ENCODE data around the gene ALDH1B1. TPM values are rescaled to one million over a fixed set of nuclear protein-coding genes. Genes with fewer than 3 reads are reported as not detected.

ALDH1B1 gene
- 10.5 and 10.7 TPM in 2 replicates for total RNA-seq
- long read RNA-seq, transcript ALDH1B1-201 (2 exons, 3,066 nt) = major isoform, 59 of 63 reads
- long read RNA-seq, partial matches to known transcripts = 0 of 63 reads
- long read RNA-seq, other reads (novel, unspliced or antisense) = 4 of 63 reads

- H3K36me3 Mint-ChIP-seq (ENCODE audit: unreplicated experiment) = peaks cover 12% of the 10 kb centered on the region
- H3K27ac Mint-ChIP-seq (ENCODE audit: unreplicated experiment) = peak within 1 kb of the TSS; percentile 83
- H3K27me3 Mint-ChIP-seq (ENCODE audit: unreplicated experiment) = no peaks in the 10 kb centered on the region
- peak within 1 kb of the TSS; percentile 79 for H3K4me3 Mint-ChIP-seq (ENCODE audit: unreplicated experiment)
- peak; percentile 92 for DNase-seq (ENCODE audit: extremely low spot score, unreplicated experiment)
- peaks cover 19% of the 10 kb centered on the region for H3K4me1 Mint-ChIP-seq (ENCODE audit: unreplicated experiment)
- peak; percentile 15 for TF ChIP-seq CTCF (IDR thresholded peaks at IDR 0.05)
- H3K9me3 Mint-ChIP-seq (ENCODE audit: unreplicated experiment) = no peaks in the 10 kb centered on the region
These were observed at the start of gene ALDH1B1 for GRCh38 chr9:38392235-38393127. Gene ALDH1B1, plus strand, starts transcription at chr9:38392702. Its CDS starts 3,047 bp downstream, at chr9:38395749.

GRCh38 chr9:38343037-38343436, 49.5 kb upstream of the ALDH1B1 start:
- H3K27ac Mint-ChIP-seq (ENCODE audit: unreplicated experiment) = no peak overlapping the region
- peak; percentile 72 for DNase-seq (ENCODE audit: extremely low spot score, unreplicated experiment)
- no peaks in the 10 kb centered on the region for H3K9me3 Mint-ChIP-seq (ENCODE audit: unreplicated experiment)
- H3K4me3 Mint-ChIP-seq (ENCODE audit: unreplicated experiment) = no peak overlapping the region
- peaks cover 7% of the 10 kb centered on the region for H3K4me1 Mint-ChIP-seq (ENCODE audit: unreplicated experiment)
- H3K27me3 Mint-ChIP-seq (ENCODE audit: unreplicated experiment) = peaks cover 40% of the 10 kb centered on the region
- no peaks in the 10 kb centered on the region for H3K36me3 Mint-ChIP-seq (ENCODE audit: unreplicated experiment)
- TF ChIP-seq CTCF (IDR thresholded peaks at IDR 0.05) = no peak

GRCh38 chr9:38343552-38343951, 49.0 kb upstream of the ALDH1B1 start:
- H3K4me1 Mint-ChIP-seq (ENCODE audit: unreplicated experiment) = peaks cover 7% of the 10 kb centered on the region

GRCh38 chr9:38344566-38345324, 47.8 kb upstream of the ALDH1B1 start:
- DNase-seq (ENCODE audit: extremely low spot score, unreplicated experiment) = peak; percentile 68
- TF ChIP-seq CTCF (IDR thresholded peaks at IDR 0.05) = no peak
- peaks cover 7% of the 10 kb centered on the region for H3K4me1 Mint-ChIP-seq (ENCODE audit: unreplicated experiment)
- peaks cover 54% of the 10 kb centered on the region for H3K27me3 Mint-ChIP-seq (ENCODE audit: unreplicated experiment)
- H3K4me3 Mint-ChIP-seq (ENCODE audit: unreplicated experiment) = no peak overlapping the region
- no peaks in the 10 kb centered on the region for H3K9me3 Mint-ChIP-seq (ENCODE audit: unreplicated experiment)
- H3K36me3 Mint-ChIP-seq (ENCODE audit: unreplicated experiment) = no peaks in the 10 kb centered on the region
- no peak overlapping the region for H3K27ac Mint-ChIP-seq (ENCODE audit: unreplicated experiment)

More at GRCh38 chr9:38343552-38343951, 49.0 kb upstream of the ALDH1B1 start:
- TF ChIP-seq CTCF (IDR thresholded peaks at IDR 0.05) = no peak
- Mint-ChIP-seq H3K27ac (ENCODE audit: unreplicated experiment) (no peak overlapping the region), H3K9me3 (ENCODE audit: unreplicated experiment) (no peaks in the 10 kb centered on the region), H3K27me3 (ENCODE audit: unreplicated experiment) (peaks cover 45% of the 10 kb centered on the region), H3K4me3 (ENCODE audit: unreplicated experiment) (no peak overlapping the region), H3K36me3 (ENCODE audit: unreplicated experiment) (no peaks in the 10 kb centered on the region)
- no peak for DNase-seq (ENCODE audit: extremely low spot score, unreplicated experiment)
